GM18861 (cell line): Measurements from ENCODE around the gene BTBD16.

Experiments
- ATAC-seq: cut with Tn5 transposase; IDR thresholded peaks from one replicate; pipeline ENCODE4 v1.9.1; 2021; ENCODE audit not compliant: unreplicated experiment

BTBD16 gene

GRCh38 chr10:122308417-122309141 is 37.5 kb downstream of the BTBD16 start:
- no peak for ATAC-seq

DNA sequence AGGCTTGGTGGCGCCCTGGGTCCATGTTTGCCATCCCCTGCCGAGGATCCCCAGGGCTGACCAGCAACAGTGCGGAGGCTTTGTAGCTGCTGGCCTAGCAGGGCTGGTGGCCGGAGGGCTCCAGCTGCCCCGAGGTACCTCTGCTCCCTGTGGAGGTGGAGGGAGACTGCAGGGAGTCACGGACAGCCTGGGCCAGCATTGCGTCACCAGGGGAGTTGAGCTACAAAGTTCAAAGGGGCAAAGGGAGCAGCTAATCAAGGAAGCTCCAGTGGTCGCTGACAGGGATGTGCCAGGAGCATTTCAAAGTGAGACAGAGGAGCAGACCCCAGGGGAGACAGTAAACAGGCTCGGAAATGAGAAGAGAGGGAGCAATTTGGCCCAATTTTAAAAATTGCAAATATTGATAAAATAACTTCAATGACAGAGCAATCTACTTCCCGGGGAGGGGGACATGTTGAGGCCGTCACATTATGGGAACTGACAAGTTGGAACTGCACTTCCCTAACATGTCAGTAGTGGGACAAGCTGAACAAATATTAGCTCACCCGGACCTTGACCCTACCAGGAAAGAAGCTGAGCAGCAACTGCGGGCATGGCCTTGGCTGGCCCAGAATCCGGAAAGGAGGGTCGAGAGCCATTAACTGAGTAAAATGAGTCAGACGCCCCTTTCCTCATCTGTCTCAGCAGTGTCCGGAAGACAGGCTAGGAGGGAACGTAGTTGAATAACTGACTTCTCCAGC is 39.4 kb downstream of the BTBD16 start:
- ATAC-seq: no peak

DNA sequence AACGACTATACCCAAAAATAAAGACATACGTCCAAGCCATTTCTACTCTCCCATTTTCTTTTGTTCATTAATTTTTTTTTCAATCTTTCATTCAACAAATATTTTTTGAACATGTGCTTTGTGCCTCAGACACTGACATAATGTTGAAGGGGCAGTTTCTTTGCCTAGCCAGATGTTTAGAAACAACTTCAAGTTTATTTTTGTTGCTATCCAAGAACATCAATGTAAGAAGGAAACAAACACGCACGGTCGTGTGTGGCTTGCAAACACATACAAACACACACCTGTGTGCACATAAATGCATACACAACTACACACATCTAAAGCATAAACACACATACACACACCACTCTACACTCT is 39.9 kb downstream of the BTBD16 start:
- no peak for ATAC-seq

GRCh38 chr10:122311716-122312115 is 40.6 kb downstream of the BTBD16 start:
- ATAC-seq: no peak

DNA sequence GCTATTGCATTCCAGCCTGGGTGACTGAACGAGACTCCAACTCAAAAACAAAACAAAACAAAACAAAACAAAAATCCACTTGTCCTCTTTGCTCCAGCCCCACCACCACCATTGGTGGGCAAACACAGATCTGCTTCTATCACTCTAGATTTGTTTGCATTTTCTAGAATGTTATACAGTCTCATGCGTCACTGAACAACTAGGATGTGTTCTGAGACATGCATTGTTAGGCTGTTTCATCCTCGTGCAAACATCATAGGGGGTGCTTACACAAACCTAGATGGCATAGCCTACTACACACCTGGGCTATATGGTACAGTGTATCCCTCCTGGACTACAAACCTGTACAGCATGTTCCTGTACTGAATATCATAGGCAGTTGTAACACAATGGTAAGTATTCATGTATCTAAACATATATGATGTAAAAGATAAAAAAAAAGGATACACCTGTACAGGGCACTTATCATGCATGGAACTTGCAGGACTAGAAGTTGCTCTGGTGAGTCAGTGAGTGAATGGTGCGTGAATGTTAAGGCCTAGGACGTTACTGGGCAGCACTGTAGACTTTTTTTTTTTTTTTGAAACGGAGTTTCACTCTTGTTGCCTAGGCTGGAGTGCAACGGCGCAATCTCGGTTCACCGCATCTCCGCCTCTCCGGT is 45.3 kb downstream of the BTBD16 start:
- no peak for ATAC-seq

- no peak for ATAC-seq
Observed at GRCh38 chr10:122321960-122322359, 50.9 kb downstream of the BTBD16 start.

GRCh38 chr10:122323189-122323588 is 52.1 kb downstream of the BTBD16 start:
- ATAC-seq: no peak

GRCh38 chr10:122323941-122324675 is 53.0 kb downstream of the BTBD16 start:
- ATAC-seq: no peak

GRCh38 chr10:122325235-122325634 is 54.1 kb downstream of the BTBD16 start:
- no peak for ATAC-seq

DNA sequence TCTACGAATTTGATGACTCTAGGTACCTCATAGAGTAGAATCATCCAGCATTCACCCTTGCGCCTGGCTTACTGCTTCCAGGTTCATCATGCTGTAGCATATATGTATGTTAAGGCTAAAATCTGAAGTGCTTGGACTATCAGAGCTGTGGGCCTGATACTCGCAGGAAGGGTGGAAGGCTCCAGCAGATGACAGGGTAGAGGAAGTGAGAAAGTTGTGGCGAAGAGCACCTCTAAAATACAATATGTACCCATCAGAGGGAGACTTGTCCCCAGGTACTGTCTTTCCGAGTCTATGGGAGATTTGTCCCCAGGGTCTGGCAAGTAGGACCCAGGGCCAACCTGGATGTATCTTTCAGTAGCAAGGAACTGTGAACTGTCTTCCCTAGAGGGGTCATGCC is 55.3 kb downstream of the BTBD16 start:
- ATAC-seq: no peak

GRCh38 chr10:122326806-122327205 is 55.7 kb downstream of the BTBD16 start:
- ATAC-seq: no peak

DNA sequence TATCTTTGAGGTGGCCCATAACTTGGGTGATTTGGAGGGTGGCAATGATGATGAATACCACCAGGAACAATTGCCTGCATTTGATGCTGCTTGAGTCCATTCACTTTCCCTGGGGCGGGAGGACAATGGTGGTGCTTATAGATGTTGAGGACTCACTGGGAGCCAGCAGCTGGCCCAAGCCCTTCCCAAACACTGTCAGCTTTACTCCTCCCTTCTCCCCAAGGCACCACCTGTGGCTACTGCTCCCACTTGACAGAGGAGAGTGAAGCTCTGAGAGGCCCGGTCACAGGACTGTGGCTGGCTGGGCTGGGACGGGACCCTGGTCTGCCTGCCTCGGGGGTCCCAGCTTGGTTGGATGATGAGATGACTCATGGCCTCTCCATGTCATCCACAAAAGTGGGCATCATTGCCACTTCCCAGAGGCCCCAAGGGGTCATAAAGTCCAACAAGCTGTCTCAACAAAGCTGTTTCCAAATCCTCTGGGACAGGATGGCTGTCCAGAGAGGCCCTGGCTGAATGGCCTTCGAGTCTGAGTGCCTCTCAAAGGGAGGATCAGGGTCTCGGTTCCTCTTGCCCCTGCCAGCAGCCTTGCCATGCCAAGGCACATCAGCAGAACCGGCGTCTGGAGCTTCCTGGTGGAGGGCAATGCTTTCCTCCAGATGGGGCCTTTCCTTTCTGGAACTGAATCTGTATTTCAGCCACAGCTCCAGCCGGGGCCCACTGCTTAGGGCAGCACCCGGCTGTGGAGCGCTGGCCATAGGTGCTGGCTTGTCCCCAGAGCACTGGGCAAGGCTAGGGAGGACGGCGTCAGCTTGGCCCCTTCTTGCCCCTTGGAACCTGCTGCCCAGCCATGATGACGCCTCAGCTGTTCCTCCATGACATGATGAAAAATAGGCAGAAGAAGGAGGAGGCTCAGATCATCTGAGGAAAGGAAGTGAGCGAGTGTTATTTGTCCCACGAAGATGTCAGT is 56.4 kb downstream of the BTBD16 start:
- no peak for ATAC-seq

GRCh38 chr10:122328676-122329075 is 57.6 kb downstream of the BTBD16 start:
- no peak for ATAC-seq

DNA sequence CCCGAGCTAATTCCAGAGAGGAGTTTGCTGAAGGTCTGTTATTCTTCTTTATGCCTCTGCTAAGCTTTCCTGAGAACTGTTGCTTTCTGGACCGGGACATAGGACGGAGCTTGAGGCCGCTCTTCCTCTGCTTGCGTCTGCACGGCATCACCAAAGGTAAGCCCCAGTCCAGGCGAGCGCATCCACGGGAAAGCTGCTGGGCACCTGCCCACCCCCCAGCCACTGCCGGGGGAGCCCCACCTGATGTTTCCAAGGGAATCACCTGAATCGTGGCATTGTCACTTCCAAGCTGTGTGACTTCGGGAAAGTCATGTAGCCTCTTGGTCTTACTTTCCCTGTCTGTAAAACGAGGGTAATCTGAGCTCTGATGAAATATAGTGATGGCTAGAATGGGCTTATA is 58.3 kb downstream of the BTBD16 start:
- ATAC-seq: no peak

DNA sequence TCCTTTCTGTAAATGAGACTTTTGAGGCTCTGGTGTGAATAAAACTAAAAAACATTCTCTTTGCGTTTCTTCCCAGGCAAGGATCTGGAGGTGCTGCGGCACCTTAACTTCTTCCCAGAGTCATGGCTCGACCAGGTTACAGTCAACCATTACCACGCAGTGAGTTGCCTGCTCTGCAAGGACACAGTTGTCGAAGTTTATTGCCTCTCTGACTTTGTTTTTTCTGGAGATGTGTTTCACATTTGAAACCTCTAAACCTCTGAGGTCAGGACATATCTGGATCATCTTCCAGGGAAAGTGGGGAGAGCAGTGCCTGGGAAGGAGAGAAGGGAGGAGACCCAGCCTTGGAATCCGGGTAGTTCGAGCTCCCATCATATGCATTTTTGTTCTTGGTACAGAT is 60.0 kb downstream of the BTBD16 start:
- no peak for ATAC-seq

- ATAC-seq: peak; percentile 43
Observed at GRCh38 chr10:122331615-122332446, 60.7 kb downstream of the BTBD16 start.

- ATAC-seq: peak; percentile 73
Observed at GRCh38 chr10:122333037-122333436, 61.9 kb downstream of the BTBD16 start.

DNA sequence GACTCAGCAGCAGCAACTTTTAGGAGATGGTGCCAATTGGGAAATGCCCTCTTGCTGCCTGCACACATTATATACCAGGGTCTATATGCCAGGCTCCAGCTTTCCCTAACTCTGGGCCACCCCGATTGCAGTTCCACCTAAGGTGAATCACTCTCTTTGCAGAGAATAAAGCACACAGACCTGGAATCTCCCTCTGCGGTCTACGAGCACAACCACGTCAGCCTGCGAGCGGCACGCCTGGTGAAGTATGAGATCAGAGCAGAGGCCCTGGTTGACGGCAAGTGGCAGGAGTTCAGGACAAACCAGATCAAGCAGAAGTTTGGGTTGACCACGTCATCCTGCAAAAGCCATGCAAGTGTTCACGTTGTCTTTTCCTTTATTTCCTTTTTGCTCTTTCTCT is 65.2 kb downstream of the BTBD16 start:
- no peak for ATAC-seq

GRCh38 chr10:122336961-122337360 is 65.9 kb downstream of the BTBD16 start:
- ATAC-seq: no peak
